HG03066 (cell line): ENCODE results near the gene PARD3.

Experiments
- ATAC-seq: cut with Tn5 transposase; IDR thresholded peaks from one replicate; pipeline ENCODE4 v1.9.1; 2021; ENCODE audit warnings: low read depth; ENCODE audit not compliant: unreplicated experiment

Gene PARD3

GRCh38 chr10:34551295-34551694 is 263.8 kb downstream of the PARD3 start:
- no peak for ATAC-seq

- no peak for ATAC-seq
These were observed 265.1 kb downstream of the PARD3 start for GRCh38 chr10:34549953-34550352.

- ATAC-seq = no peak
These were observed 266.1 kb downstream of the PARD3 start for GRCh38 chr10:34549001-34549400.

GRCh38 chr10:34548466-34548865 is 266.6 kb downstream of the PARD3 start:
- no peak for ATAC-seq

- ATAC-seq = no peak
These were observed 267.4 kb downstream of the PARD3 start for GRCh38 chr10:34547695-34548094.

- ATAC-seq = no peak
These were observed 267.8 kb downstream of the PARD3 start for GRCh38 chr10:34547291-34547690.

- no peak for ATAC-seq
These were observed 270.7 kb downstream of the PARD3 start for GRCh38 chr10:34544400-34544799.

- ATAC-seq = no peak
These were observed 271.4 kb downstream of the PARD3 start for GRCh38 chr10:34543716-34544115.

- ATAC-seq = no peak
These were observed 274.6 kb downstream of the PARD3 start for GRCh38 chr10:34540492-34540891.

GRCh38 chr10:34539533-34540315 is 275.4 kb downstream of the PARD3 start:
- no peak for ATAC-seq

GRCh38 chr10:34538281-34538829 is 276.7 kb downstream of the PARD3 start:
- peak; percentile 39 for ATAC-seq

GRCh38 chr10:34537629-34538231 is 277.4 kb downstream of the PARD3 start:
- ATAC-seq = peak; percentile 86

- ATAC-seq = no peak
These were observed 279.2 kb downstream of the PARD3 start for GRCh38 chr10:34535872-34536271.

- no peak for ATAC-seq
These were observed 284.3 kb downstream of the PARD3 start for GRCh38 chr10:34530778-34531177.

GRCh38 chr10:34528320-34528719 is 286.8 kb downstream of the PARD3 start:
- ATAC-seq = no peak

- ATAC-seq = no peak
These were observed 288.1 kb downstream of the PARD3 start for GRCh38 chr10:34526758-34527730.

- ATAC-seq = no peak
These were observed 288.9 kb downstream of the PARD3 start for GRCh38 chr10:34526186-34526585.

GRCh38 chr10:34524369-34525091 is 290.6 kb downstream of the PARD3 start:
- no peak for ATAC-seq

- no peak for ATAC-seq
These were observed 291.9 kb downstream of the PARD3 start for GRCh38 chr10:34523017-34523767.
